Neuronal stem cell (in vitro differentiated cells): ENCODE measurements around the gene SMIM10.
"Not testable (repeated sequence)": the region's sequence is repeated elsewhere in the genome, so short reads cannot be mapped to it uniquely, and the experiment has no call there.

ENCODE experiments used
- DNase-seq: peaks from one replicate; pipeline ENCODE4 v3.0.0-alpha.2; 2013; ENCODE audit warnings: low spot score
- H2AFZ ChIP-seq: one replicate; pipeline ENCODE4 v1.6.1; 2013; ENCODE audit warnings: mild to moderate bottlenecking, low read length, inconsistent platforms
- H2AK5ac ChIP-seq: 2 replicates; pipeline ENCODE4 v1.6.1; 2013; ENCODE audit warnings: low read depth, mild to moderate bottlenecking, inconsistent platforms, low read length, moderate library complexity, mixed read lengths
- H2BK120ac ChIP-seq: 2 replicates; pipeline ENCODE4 v1.6.1; 2013; ENCODE audit warnings: low read depth, mild to moderate bottlenecking, inconsistent platforms, low read length, moderate library complexity, mixed read lengths
- H2BK12ac ChIP-seq: one replicate; pipeline ENCODE4 v1.6.1; 2013; ENCODE audit warnings: low read length, inconsistent platforms
- H2BK15ac ChIP-seq: 2 replicates; pipeline ENCODE4 v1.6.1; 2013; ENCODE audit warnings: mild to moderate bottlenecking, low read length, inconsistent platforms, mixed read lengths
- H2BK5ac ChIP-seq: one replicate; pipeline ENCODE4 v1.6.1; 2013; ENCODE audit warnings: inconsistent platforms, mild to moderate bottlenecking, low read length, moderate library complexity
- H3K14ac ChIP-seq: one replicate; pipeline ENCODE4 v1.6.1; 2013; ENCODE audit warnings: low read length, inconsistent platforms
- H3K18ac ChIP-seq: 2 replicates; pipeline ENCODE4 v1.6.1; 2013; ENCODE audit warnings: low read length, inconsistent platforms
- H3K23ac ChIP-seq: 2 replicates; pipeline ENCODE4 v1.6.1; 2013; ENCODE audit warnings: low read depth, mild to moderate bottlenecking, mixed read lengths, low read length, inconsistent platforms; ENCODE audit not compliant: poor library complexity
- H3K27ac ChIP-seq: replicated peaks from 3 replicates; pipeline ENCODE4 v1.5.1; 2013; ENCODE audit warnings: low read length, inconsistent platforms
- H3K27me3 ChIP-seq, 3 experiments: 2 replicates each; pipeline ENCODE4 v1.6.1; 2013; ENCODE audit warnings: low read length in 3 of 3, mild to moderate bottlenecking in 2 of 3, inconsistent platforms in 1 of 3, low read depth in 1 of 3, mixed read lengths in 1 of 3, moderate library complexity in 1 of 3; ENCODE audit not compliant: control insufficient read depth in 3 of 3, insufficient read depth in 3 of 3
- H3K36me3 ChIP-seq, 2 donors: replicated peaks in 1 of 2; 2 replicates each; pipeline ENCODE4 v1.6.1; 2013; ENCODE audit warnings: low read length in 2 of 2; ENCODE audit not compliant: control insufficient read depth in 2 of 2, insufficient read depth in 2 of 2
- H3K4ac ChIP-seq: 2 replicates; pipeline ENCODE4 v1.6.1; 2013; ENCODE audit warnings: inconsistent platforms, mild to moderate bottlenecking, low read length, moderate library complexity
- H3K4me1 ChIP-seq, 2 donors: 1 replicate in 1 of 2; 2 replicates in 1 of 2; pipeline ENCODE4 v1.6.1; 2013; ENCODE audit warnings: low read length in 2 of 2, low read depth in 1 of 2; ENCODE audit not compliant: control insufficient read depth in 2 of 2, insufficient read depth in 1 of 2
- H3K4me2 ChIP-seq: one replicate; pipeline ENCODE4 v1.6.1; 2013; ENCODE audit warnings: mild to moderate bottlenecking, low read length, inconsistent platforms; ENCODE audit not compliant: insufficient read depth, poor library complexity, severe bottlenecking
- H3K4me3 ChIP-seq, 2 donors: 2 replicates each; pipeline ENCODE4 v1.5.1; 2013; ENCODE audit warnings: low read length in 2 of 2, mild to moderate bottlenecking in 2 of 2, inconsistent platforms in 1 of 2, moderate library complexity in 1 of 2
- H3K79me1 ChIP-seq: one replicate; pipeline ENCODE4 v1.6.1; 2013; ENCODE audit warnings: low read depth, mild to moderate bottlenecking, inconsistent platforms, low read length, moderate library complexity
- H3K9ac ChIP-seq: one replicate; pipeline ENCODE4 v1.6.1; 2013; ENCODE audit warnings: mild to moderate bottlenecking, low read depth, low read length, inconsistent platforms; ENCODE audit not compliant: poor library complexity
- H3K9me3 ChIP-seq, 2 donors: replicated peaks in 1 of 2; 2 replicates each; pipeline versions ENCODE3 to v1.6.1; 2013; ENCODE audit warnings: low read length in 2 of 2, mild to moderate bottlenecking in 2 of 2, inconsistent platforms in 1 of 2, low read depth in 1 of 2, mixed read lengths in 1 of 2, moderate library complexity in 1 of 2; ENCODE audit not compliant: control insufficient read depth in 2 of 2, insufficient read depth in 1 of 2
- H4K8ac ChIP-seq: one replicate; pipeline ENCODE4 v1.6.1; 2013; ENCODE audit warnings: low read depth, mild to moderate bottlenecking, inconsistent platforms, low read length, moderate library complexity
- H4K91ac ChIP-seq: one replicate; pipeline ENCODE4 v1.6.1; 2013; ENCODE audit warnings: low read length, low read depth, mild to moderate bottlenecking, inconsistent platforms; ENCODE audit not compliant: poor library complexity
- WGBS, 2 donors: extraction: QIAGEN DNeasy Blood & Tissue Kit; methylation state at CpG; one replicate each; pipeline ENCODE4 v1.1.7; 2013; ENCODE audit warnings: missing lambda C conversion rate in 2 of 2, mixed read lengths in 1 of 2; ENCODE audit not compliant: insufficient read length in 2 of 2, insufficient replicate concordance in 1 of 2; ENCODE audit errors: extremely low coverage in 2 of 2; 5-methylcytosine and 5-hydroxymethylcytosine counted together

The SMIM10 gene

GRCh38 chrX:135041149-135042123 lies 50.6 kb downstream of the SMIM10 start:
- not testable (repeated sequence) for H2BK5ac ChIP-seq, H2AK5ac ChIP-seq, H3K4me3 ChIP-seq, H2BK12ac ChIP-seq, H3K23ac ChIP-seq, H3K9me3 ChIP-seq, H2BK15ac ChIP-seq, H3K14ac ChIP-seq, H4K91ac ChIP-seq, H3K36me3 ChIP-seq, H3K4me1 ChIP-seq, H2AFZ ChIP-seq, H3K79me1 ChIP-seq, H3K27ac ChIP-seq, H3K27me3 ChIP-seq, H2BK120ac ChIP-seq, H3K18ac ChIP-seq, DNase-seq, H3K9ac ChIP-seq, H3K4me2 ChIP-seq, H4K8ac ChIP-seq, H3K4ac ChIP-seq
- no CpG with 5 or more reads among the region's 3 CpGs for WGBS, 2 donors
